ENCODE results near the gene HVCN1. TPM values are rescaled to one million over a fixed set of nuclear protein-coding genes. Genes with fewer than 3 reads are reported as not detected.
"Not testable (repeated sequence)": the region's sequence is repeated elsewhere in the genome, so short reads cannot be mapped to it uniquely, and the experiment has no call there.

Gene HVCN1, protein sequence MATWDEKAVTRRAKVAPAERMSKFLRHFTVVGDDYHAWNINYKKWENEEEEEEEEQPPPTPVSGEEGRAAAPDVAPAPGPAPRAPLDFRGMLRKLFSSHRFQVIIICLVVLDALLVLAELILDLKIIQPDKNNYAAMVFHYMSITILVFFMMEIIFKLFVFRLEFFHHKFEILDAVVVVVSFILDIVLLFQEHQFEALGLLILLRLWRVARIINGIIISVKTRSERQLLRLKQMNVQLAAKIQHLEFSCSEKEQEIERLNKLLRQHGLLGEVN
- total RNA-seq (2014; rRNA removed; shearing (Covaris generic)), result 0.30 and 2.1 TPM in 2 replicates

DNA sequence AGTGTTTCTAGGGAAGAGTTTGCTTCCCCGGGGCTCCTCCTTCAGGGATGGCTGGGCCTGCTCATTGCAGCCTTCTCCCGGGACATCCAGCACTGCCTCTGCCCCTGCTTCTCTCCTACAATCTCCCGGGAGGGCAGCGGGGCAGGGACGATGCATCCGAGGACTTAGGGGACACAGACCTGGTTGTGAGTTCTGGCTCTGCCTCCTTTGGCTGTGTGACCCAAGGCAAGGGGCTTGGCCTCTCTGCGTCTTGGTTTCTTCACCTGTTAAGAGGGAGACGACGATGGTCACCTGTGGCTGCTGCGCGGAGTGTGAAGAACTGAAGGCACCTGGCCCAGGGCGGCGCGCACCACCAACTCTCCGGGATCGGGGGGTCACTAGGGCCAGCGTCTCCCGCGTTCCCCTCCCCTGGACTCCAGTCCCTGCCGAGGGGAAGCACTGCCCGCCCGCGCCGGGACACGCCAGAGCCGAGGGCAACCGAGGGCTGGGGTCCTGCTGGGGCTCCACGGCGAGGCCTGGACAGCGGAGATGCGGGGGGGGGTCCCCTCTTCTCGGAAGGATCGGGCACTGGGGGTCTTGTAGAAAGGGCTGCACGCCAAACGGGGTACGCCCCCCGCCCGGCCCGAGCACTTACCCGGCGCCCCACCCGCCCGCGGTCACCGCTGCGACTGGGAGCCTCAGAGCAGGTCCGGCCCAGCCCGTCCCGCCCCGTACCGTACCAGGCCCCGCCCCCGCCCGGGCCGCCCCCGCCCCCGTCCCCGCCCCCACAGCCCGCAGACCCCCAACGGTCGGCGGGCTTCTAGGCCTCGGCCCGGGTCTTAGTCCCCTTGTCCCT, at the start of gene HVCN1:
Gene HVCN1, minus strand, starts transcription at position 670 of the 835 bp plus-strand sequence. CDS start 5,870 bp downstream, outside the sequence.
- DNase-seq (ENCODE audit: low read depth), result no peak

DNA sequence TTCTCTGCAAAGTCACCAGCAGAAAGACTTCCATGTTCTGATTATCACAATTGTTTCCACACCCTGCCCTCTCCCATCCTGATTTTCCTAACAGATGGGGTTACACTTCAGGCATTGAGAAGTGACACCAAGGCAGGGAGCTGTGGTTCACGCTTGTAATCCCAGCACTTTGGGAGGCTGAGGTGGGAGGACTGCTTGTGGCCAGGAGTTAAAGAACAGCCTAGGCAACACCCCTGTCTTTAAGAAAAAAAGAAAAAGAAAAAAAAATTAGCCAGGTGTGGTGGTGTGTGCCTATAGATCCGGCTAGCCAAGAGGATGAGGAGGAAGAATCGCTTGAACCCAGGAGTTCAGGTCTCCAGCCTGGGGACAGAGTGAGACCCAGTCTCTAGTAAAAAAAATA, 48.6 kb upstream of the HVCN1 start:
- no peak for DNase-seq (ENCODE audit: low read depth)

DNA sequence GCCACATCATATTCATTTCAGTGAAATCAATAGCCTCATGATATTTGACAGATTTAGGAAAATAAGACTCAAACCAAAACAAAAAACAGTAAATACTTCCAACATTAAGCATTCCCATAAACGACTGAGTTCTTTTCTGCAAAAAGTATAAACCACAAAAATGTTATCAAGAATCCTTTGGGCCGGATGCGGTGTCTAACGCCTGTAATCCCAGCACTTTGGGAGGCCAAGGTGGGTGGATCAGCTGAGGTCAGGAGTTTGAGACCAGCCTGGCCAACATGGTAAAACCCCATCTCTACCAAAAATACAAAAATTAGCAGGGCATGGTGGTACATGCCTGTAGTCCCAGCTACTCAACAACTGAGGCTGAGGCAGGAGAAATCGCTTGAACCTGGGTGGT, 48.1 kb upstream of the HVCN1 start:
- DNase-seq (ENCODE audit: low read depth), result peak; percentile 64

DNA sequence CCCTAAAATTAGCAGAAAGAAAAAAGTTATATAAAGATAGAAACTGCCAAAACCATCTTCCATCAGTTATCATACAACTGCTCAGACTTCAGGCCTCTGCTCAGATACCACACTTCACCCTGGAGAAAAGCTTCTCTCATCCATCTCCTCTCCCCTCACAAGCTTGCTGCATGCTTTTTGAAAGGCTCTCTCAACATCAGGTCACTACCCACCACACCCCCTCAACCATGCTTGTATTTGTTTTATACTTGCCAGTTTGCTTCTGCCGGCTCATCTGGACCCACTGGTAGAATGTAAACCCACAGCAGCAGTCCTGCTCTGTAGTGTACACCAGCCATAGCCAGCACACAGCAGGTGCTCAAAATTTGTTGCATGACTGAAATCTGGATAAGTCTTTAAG, 45.0 kb upstream of the HVCN1 start:
- DNase-seq (ENCODE audit: low read depth), result no peak

DNA sequence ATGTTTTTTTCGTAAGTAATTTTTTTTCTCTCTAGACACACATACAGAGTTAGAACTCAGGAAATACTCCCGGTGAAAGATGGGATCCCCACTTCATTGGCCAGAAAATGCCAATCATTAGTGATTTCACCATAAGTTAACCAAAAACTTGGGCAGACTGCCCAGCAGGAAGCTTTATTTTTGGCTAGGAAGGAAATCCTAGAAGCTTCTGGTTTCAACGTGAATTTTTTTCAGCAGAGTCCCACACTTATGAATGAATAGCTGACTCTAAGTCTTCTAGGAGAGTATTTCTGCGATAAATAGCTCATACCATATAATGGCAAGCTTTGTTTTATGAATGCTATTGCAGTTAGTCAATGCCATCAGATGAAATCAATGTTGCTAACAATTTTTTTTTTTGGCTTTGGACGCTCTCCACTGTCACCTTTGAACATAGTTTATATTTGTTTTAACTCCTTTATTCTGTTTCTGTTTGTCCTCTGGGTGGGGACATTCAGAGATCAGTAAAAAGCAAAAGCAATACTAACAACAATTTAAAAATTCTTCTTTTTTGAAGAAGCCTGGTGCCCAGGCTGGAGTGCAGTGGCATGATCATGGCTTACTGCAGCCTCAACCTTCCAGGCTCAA, 44.3 kb upstream of the HVCN1 start:
- no peak for DNase-seq (ENCODE audit: low read depth)

DNA sequence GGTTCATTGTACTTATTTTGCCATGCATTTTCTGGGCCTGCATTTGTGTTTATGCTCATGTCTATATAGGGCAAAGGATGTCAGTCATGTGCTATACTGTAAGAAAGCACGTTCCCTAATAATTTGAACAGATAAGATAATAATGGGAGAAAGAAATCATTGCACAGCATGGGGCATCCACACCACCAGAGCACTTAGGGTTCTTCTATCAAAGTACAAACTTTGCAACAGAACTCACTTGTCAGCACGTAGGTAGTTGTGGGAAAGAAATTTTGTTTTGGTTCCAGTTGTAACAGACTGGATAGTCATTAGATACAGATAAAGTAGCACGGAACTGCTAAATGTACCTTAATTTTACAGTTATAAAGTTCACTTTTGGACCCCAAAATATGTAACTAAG, 43.7 kb upstream of the HVCN1 start:
- DNase-seq (ENCODE audit: low read depth), result no peak

DNA sequence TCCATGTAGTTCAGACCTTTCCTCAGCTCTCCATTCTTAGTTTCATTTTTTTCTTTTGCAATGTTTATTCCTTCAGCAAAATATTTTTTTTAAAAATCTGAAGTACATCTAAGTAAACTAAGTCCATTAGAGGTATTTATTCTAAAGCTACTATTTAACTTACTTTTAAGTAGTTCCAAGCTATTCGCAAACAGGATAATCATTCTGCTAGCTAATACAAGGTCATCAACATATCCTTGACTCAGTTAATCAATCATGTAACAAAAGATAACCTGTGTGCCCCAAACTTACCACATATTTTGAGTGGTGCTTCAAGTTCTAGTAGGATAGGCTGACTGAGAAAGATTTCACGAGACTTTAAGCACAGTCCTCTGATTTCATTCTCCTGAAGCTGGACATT, 42.6 kb upstream of the HVCN1 start:
- DNase-seq (ENCODE audit: low read depth), result no peak

DNA sequence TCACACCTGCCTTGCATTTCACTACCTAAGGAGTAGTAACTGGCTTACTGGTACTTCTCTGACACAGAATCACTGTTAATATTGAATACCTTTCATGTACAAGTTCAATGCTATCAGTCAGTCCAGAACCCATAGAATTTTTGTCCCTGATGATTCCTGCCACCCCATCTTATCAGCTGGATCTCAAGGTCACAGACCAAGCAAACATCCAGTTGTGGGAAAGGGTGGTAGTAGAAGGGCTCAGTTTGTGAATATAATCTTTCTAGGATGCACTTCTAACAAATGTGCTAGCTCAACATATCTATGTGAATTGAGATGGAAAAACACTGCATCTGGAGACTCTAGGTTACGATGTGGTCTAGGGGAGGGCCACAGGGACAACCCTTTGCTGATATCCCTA, 39.7 kb upstream of the HVCN1 start:
- DNase-seq (ENCODE audit: low read depth), result no peak

DNA sequence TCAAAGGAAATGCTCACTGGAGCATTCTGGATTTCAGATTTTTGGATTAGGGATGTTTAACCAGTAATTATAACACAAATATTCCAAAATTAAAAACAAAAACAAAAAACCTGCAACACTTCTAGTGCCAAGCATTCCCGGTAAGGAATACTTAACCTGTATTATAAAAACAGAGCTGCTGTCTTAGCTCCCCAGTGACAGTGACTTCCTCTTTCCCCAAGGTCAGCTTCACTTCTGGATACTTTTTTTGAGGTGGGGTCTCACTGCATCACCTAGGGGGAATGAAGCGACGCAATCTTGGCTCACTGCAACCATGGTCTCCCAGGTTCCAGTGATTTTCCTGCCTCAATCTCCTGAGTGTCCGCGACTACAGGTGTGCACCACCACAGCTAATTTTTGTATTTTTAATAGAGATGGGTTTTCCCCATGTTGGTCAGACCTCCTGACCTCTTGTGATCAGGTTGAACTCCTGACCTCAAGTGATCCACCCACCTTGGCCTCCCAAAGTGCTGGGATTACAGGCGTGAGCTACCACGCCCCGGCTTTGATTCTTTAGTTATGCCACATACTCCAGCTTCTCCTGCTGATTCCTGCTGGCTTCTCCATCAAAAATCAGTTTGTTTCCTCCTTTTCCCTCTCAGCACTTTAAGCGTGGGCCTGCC, 37.9 kb upstream of the HVCN1 start:
- no peak for DNase-seq (ENCODE audit: low read depth)

DNA sequence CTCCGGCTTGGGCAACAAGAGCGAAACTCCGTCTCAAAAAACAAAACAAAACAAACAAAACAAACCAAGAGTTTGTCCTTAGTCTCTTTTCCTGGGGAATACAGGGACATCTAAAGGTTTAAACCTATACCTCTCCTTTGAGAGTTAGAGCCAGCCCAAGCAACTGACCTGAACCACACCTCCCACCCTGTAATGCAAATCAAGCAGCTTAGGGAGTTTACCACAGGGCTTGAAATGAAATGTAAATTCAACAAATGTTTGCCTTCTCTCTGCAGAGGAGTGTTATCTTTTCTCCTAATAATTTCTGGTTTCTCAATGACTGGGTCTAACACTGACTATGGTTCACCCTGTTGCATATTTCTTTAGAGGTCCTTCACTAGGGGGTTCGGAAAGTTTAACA, 37.1 kb upstream of the HVCN1 start:
- DNase-seq (ENCODE audit: low read depth), result no peak

DNA sequence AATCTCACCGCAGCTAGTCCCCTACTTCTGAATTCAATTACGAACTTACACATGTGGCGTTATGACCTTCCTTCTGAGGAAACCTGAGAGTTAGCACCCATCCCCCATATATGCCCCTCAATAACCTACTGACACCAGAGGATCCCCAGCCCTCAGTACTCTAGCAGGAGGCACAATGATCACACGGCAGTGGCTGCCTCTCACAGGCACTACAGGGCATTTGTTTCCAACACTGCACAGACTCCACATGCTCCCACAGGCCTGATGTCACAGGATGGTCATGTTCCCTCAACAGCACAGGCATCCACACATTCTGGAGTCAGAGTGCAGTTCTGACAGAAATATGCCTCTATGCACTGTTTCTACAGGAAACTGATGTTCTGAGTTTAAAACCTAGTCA, 36.4 kb upstream of the HVCN1 start:
- no peak for DNase-seq (ENCODE audit: low read depth)

DNA sequence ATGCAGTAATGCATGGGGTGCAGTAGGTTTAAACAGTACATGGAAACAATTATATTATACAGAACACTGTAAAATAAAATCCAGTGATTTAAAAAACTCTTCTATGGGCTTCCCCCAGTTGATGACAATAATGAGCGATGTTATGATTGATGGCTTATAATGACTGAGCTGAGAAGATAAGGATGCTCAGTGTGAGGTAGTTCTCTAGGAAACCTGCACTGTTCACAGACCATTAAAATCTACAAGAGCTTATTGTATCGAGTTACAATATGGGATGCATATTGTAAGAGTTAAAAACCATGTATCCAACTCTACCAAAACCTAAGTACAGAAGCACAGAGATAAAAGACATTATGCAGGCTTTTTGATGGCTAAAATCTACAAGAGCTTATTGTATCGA, 34.0 kb upstream of the HVCN1 start:
- DNase-seq (ENCODE audit: low read depth), result not testable (repeated sequence)

DNA sequence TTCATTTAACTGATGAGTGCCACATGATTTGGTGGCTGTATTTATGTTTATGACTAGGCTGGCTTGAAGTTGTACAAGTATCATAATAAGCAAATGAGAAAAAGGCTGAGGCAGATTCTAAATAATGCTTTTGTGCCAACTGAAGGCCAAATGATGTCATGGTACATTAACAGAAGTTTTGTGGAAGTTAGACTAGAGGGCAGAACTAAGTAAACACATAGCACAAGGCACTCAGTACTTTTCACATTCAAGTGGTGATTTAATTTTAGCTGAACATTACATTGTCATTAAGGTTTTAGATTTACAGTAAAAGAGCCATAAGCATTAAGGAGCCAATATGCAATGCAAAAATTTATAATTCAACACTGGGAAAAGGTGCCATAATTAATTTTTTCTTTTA, 32.7 kb upstream of the HVCN1 start:
- DNase-seq (ENCODE audit: low read depth), result no peak

DNA sequence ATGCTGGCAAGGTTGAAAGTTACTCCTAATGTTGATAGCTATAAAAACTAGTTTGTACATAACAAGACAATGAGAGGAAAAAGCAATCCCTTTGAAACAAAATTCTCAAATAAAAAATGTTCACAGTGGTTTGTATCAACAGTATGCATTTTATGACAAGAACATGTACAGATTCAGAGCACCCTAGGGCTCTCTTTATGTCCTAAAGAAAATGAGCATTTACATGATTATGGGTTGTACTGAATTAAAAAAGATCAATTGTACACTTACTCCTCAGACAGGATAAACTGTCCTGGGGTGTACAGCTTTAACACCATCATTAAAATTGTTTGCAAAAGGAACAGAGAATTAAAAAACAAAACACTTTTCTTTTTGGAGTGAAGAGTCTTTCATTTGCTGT, 31.6 kb upstream of the HVCN1 start:
- DNase-seq (ENCODE audit: low read depth), result no peak

DNA sequence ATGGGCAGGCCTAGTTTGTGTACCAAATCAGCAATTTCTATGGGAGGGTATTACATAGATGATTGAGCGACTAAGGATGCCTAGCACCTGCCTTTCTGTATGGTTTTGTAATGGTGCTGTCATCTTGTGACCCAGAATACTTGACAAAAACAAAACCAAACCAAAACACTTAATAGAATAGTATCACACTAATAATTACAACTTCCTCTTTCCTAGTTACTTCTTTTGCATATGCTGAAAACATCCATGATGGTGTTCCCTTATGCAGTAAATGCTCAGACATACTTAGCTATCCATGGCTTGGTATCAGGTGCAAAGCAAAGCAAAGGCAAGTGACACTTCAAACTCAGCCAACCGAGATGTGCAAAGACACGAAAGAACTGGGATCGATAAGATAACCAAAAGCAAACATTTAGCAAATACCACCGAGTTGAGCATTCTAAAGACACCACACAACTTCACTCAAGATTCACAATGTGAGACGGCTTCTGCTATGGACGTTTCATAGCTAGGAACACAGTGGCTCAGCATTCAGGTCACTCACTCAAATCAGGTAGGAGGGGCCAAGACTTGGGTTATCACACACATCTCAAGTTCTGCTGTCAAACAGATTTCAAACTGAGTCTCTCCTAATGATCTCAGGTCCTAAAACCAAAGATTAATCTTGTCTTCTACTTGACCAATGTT, 29.4 kb upstream of the HVCN1 start:
- no peak for DNase-seq (ENCODE audit: low read depth)

DNA sequence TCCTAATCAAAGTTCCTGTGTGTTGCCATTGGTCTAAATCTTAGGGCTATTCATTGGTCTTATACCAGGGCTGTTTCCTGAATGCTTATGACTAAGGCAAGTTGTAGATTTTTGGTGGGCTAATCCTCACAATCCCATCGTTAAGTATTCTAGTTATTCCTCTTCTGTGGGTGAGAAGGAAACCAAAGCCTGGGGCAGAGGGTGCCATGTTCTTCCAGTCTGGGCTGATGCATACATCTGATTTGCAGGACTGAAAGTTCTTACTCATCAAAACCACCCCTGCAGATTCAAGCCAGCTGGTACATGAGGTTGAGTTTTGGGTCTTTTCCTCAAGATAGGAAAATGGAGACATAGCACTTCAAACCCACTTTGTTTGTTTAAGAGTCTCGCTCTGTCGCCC, 28.1 kb upstream of the HVCN1 start:
- no peak for DNase-seq (ENCODE audit: low read depth)

DNA sequence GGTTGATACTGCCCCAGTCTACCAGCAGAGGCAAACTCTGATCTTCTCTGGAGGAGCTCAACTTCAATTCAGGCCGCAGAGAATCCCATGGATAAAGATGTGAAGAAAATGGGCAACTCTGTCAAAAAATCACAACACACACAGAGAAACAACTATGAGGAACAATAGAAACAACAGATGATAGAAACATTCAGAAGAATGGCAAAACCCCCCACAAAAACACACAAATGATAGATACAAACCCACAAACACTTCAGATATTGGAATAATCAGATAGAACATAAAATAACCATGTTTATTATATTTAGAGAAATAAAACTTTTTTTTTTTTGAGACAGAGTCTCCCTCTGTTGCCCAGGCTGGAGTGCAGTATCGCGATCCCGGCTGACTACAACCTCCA, 20.0 kb upstream of the HVCN1 start:
- no peak for DNase-seq (ENCODE audit: low read depth)

DNA sequence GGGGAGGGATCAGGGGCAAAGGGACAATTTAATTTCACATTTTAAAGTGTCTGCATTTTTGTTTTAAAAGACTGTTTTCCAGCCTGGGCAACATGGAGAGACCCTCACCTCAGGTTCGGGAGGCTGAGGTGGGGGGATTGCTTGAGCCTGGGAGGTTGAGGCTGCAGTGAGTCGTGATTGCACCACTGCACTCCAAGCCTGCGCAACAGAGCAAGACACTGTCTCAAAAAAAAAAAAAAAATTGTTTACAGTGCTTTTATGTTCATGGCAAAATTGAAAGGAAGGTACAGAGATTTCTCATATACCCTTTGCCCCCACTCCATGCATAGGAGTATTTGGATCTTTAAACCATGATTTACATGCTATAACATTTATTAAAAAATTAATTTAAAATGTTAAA, 16.4 kb upstream of the HVCN1 start:
- DNase-seq (ENCODE audit: low read depth), result no peak

DNA sequence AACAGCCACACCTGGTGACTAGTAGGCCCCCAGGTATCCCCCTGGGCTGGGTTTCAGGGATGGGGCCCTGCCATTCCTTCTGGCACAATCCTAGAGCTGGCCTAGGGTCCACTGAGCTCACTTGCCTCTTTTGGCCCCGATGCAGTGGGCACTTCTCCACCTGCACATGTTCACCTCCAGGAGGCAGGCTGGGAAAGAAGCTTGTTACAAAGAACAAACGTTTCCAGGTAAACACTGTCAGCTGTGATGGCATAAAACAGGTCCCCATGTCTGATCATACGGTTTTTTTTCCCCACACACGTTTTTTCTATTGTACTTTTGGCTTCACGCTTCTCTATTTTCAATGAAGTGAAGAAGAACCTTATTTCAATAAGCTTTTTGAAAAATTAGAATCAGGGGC, 15.8 kb upstream of the HVCN1 start:
- peak; percentile 22 for DNase-seq (ENCODE audit: low read depth)

DNA sequence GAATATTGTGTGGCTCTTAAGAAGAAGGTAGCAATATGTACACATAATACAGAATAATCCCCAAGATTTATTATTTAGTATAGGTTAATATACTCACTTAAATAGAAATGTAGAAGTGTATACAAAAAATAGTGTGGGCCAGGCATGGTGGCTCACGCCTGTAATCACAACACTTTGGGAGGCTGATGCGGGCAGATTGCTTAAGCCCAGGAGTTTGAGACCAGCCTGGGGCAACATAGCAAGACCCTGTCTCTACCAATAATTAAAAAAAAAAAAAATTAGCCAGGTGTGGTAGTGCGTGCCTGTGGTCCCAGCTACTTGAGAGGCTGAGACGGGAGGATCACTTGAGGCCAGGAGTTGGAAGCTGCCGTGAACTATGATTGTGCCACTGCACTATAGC, 15.3 kb upstream of the HVCN1 start:
- DNase-seq (ENCODE audit: low read depth), result no peak

DNA sequence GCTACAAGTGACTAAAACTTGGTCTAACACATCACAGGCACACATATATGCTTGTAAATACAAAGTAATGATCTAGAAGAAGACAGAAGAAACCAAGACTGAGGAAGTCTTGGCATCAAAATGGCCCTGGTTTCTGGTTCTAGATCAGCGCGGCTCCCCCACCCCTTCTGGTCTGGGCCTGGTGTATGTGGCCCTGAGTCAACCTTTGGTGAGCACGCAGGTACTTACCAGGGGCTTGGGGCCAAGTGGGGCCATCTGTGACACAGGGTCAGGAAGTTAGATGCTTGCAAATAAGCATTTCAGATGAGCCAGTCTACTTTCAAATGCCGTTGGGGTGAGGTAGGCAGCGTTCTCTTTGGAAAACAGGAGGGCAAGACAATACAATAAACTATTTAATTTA, 13.2 kb upstream of the HVCN1 start:
- no peak for DNase-seq (ENCODE audit: low read depth)
